Heart right ventricle (tissue), 16 donors: Measurements from ENCODE around the gene FABP7. TPM values are rescaled to one million over a fixed set of nuclear protein-coding genes. Genes with fewer than 3 reads are reported as not detected.

ENCODE experiments used
- ATAC-seq, 8 donors: fragments of 200-7000 bp; cut with Tn5 transposase; one replicate each; pipeline ENCODE4 v1.9.1; 2020; ENCODE audit warnings: mild to moderate bottlenecking in 8 of 8, moderate library complexity in 8 of 8, moderate number of reproducible peaks in 1 of 8
- DNase-seq, 2 donors: peaks; one replicate each; pipeline ENCODE4 v3.0.0-alpha.2; 2020
- H3K27ac ChIP-seq, 10 donors: fragments of 200-600 bp; sonication (generic) in 2 of 10; one replicate each; pipeline versions ENCODE4 v1.5.0 to v1.8.0; 2020 to 2022; ENCODE audit warnings: mild to moderate bottlenecking in 3 of 10
- H3K27me3 ChIP-seq, 7 donors: fragments of 200-600 bp; one replicate each; pipeline ENCODE4 v1.8.0; 2021 to 2022; ENCODE audit warnings: mild to moderate bottlenecking in 2 of 7
- H3K36me3 ChIP-seq, 9 donors: fragments of 200-600 bp; sonication (generic) in 1 of 9; one replicate each; pipeline versions ENCODE4 v1.5.0 to v1.8.0; 2020 to 2022; ENCODE audit warnings: mild to moderate bottlenecking in 2 of 9
- H3K4me1 ChIP-seq, 9 donors: fragments of 200-600 bp; sonication (generic) in 1 of 9; one replicate each; pipeline versions ENCODE4 v1.5.0 to v1.8.0; 2020 to 2022; ENCODE audit warnings: mild to moderate bottlenecking in 4 of 9
- H3K4me3 ChIP-seq, 10 donors: fragments of 200-600 bp; sonication (generic) in 2 of 10; one replicate each; pipeline versions ENCODE4 v1.5.0 to v1.8.0; 2020 to 2022; ENCODE audit warnings: mild to moderate bottlenecking in 7 of 10, moderate library complexity in 2 of 10
- H3K9me3 ChIP-seq, 11 donors: fragments of 200-600 bp in 10 of 11; sonication (generic) in 2 of 11; one replicate each; pipeline versions ENCODE4 v1.5.0 to v1.8.0; 2013 to 2022; ENCODE audit warnings: mild to moderate bottlenecking in 2 of 11, control low read depth in 1 of 11, moderate library complexity in 1 of 11
- CTCF ChIP-seq, 9 donors: fragments of 200-600 bp; sonication (generic) in 2 of 9; IDR thresholded peaks; one replicate each; pipeline versions ENCODE4 v1.5.0 to v1.8.0; 2021 to 2022; ENCODE audit warnings: antibody characterized with exemption in 9 of 9, mild to moderate bottlenecking in 5 of 9, moderate library complexity in 1 of 9
- WGBS, 2 donors: extraction: QIAGEN DNeasy Blood & Tissue Kit; methylation state at CpG; one replicate each; pipeline ENCODE4 v1.1.7; 2013; ENCODE audit warnings: inconsistent platforms in 1 of 2; 5-methylcytosine and 5-hydroxymethylcytosine counted together
- intact Hi-C, 10 donors: fragments of 100-400 bp; cut with DNase I; formaldehyde crosslinking; loops; one replicate each; pipeline versions ENCODE4 v1.11.1 to v1.14.2; 2022
- polyA plus RNA-seq, 2 donors: library from polyadenylated mRNA; stranded (reverse); fragments of 200-250 nt; gene quantifications; one replicate each; pipeline ENCODE4 v1.2.3, GENCODE V29; 2013
- total RNA-seq, 10 donors: library from RNA; stranded (reverse); fragmentation: NEBNext Ultra II Directional in 3 of 10; extraction: Animal tissue kit (Norgen Biotek cat#: 25700) in 3 of 10; gene quantifications; one replicate each; pipeline versions ENCODE4 v1.2.1 to v1.2.4, GENCODE V29; 2021 to 2023
- donor health status: Arrhythmogenic right ventricular cardiomyopathy.
- donor health status: ischemic (EF 13 %, LVEDD 7.1; RV severe dilation, severe dysfunction).
- donor health status: healthy with polysubstance abuse.
- donor health status: DM: no; HTN: yes; CAD: no.
- donor health status: DM: no; HTN: no; CAD: no.
- donor health status: ischemic (EF 25% LVEDD 6.9; RV normal size, moderate dysfunction).
- donor health status: ischemic (EF 25% LVEDD 5.7; RV mildly dilated, moderate dysfunction).
- donor health status: healthy.
- donor health status: DM: yes; HTN: yes; CAD: no.
- donor health status: Ischemic cardiomyopathy.
- donor health status: ischemic (EF 35%, LVEDD 5.7; RV mildly dilated, moderate dysfunction).
- donor health status: nonischemic (EF 11% LVEDD 7.7; RV severe dilation, severe dysfunction).
- donor health status: DM: yes; HTN: yes; CAD: no.
- donor health status: PGD.
- donor health status: ischemic (EF 29% LVEDD 5.4; RV normal size, mild dysfunction).
- donor health status: nonischemic (EF 23%, LVEDD 6.1; RV moderate dilation, normal function).

The FABP7 gene
- total and polyA plus RNA-seq, 12 donors = 0.16 TPM; not detected in 11

DNA sequence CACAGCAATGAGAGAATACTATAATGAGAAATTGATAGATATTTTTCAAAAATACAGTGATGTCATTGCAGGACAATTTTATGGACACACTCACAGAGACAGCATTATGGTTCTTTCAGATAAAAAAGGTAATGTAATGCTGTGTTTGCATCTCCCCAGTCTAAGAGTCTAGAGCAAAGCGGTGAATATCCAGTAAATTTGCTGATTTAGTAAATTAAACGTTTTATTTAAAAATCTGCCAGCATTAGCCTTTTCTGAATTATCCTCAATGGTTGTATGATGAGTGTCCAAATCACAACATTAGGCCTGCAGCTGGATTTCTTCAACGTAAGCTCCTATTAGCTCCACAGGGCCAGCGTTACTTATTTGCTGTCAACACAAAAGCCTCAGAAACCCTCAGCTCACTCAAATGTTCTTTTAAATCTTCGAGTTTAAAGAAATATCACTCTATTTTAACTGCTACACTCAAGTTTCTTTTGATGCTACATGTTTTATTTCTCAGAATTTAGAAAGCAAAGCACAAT is 25.5 kb downstream of the FABP7 start:
- ATAC-seq (peak in 1 of 8 donors; percentile 34), DNase-seq (no peak)
- Histone ChIP-seq H3K27ac (no peak overlapping the region), H3K4me3 (no peak overlapping the region), H3K36me3 (peaks cover 0 to 40% (median 2%) of the 10 kb centered on the region in 9 donors), H3K4me1 (no peaks in the 10 kb centered on the region), H3K27me3 (no peaks in the 10 kb centered on the region), H3K9me3 (no peaks in the 10 kb centered on the region)
- WGBS, 2 donors = 66 to 72% methylated on average over 5 of the region's 5 CpGs
- intact Hi-C loops = no loop called here
- no peak for TF ChIP-seq CTCF (IDR thresholded peaks at IDR 0.05)

DNA sequence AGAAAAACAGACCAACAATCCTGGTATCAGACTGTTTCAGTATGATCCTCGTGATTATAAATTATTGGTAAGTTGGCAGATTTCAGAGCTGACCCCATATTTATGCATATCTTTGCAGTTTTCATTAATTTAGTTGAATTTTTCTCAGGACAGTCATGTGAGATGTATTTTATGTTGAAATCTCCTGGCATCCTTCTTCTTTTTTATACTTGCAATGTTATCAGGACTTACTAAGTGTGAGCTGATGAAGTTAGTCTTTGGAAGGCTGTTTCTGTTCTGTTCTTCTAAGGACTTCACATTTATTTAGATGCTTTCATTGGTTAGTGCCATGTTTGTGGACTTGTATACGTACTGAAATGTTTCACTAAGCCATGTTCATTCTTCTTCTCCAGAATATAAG is 26.8 kb downstream of the FABP7 start:
- Histone ChIP-seq H3K36me3 (peaks cover 0 to 42% (median 2%) of the 10 kb centered on the region in 9 donors), H3K4me1 (no peaks in the 10 kb centered on the region), H3K27ac (no peak overlapping the region), H3K4me3 (no peak overlapping the region), H3K9me3 (no peaks in the 10 kb centered on the region), H3K27me3 (no peaks in the 10 kb centered on the region)
- ATAC-seq (no peak), DNase-seq (no peak)
- TF ChIP-seq CTCF (IDR thresholded peaks at IDR 0.05) = no peak
- intact Hi-C loops = no loop called here
- 82 to 84% methylated on average over 2 of the region's 2 CpGs for WGBS, 2 donors

DNA sequence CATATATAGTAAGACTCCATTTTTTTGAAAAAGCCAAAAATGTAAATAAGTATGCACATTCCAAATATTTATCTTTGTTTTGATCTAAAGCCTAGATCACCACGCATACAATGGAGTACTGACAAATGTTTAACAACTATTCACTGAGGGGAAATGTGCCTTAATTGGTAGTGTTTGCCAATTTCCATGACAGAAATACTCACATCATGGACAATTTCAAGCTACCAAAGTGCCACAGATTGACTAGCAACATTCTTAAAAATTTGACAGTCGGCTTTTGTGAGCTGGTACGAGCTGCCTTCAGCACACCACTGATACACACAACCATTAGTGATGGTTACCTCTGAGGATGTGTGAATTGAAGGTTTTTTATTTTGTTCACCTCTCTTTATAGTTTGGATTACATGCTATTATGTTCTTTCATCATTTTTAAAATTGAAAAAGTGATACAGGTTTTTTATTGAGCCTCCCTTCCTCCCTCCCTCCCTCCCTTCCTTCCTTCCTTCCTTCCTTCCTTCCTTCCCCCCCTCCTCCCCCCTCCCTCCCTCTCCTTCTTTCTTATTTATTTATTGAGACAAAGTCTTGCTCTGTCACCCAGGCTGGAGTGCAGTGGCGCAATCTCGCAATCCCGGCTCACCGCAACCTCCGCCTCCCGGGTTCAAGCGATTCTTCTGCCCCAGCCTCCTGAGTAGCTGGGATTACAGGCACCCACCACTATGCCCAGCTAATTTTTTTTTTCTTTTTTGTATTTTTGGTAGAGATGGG is 28.8 kb downstream of the FABP7 start:
- intact Hi-C loops = no loop called here
- TF ChIP-seq CTCF (IDR thresholded peaks at IDR 0.05) = no peak
- H3K9me3 ChIP-seq = no peaks in the 10 kb centered on the region
- no peak overlapping the region for H3K27ac ChIP-seq
- no peaks in the 10 kb centered on the region for H3K4me1 ChIP-seq
- DNase-seq = no peak
- no peaks in the 10 kb centered on the region for H3K27me3 ChIP-seq
- 82 to 92% methylated on average over 10 of the region's 10 CpGs for WGBS, 2 donors
- ATAC-seq = no peak
- peaks cover 0 to 42% (median 2%) of the 10 kb centered on the region in 9 donors for H3K36me3 ChIP-seq
- no peak overlapping the region for H3K4me3 ChIP-seq

- no peak for TF ChIP-seq CTCF (IDR thresholded peaks at IDR 0.05)
- H3K4me3 ChIP-seq = no peak overlapping the region
- 84 to 91% methylated on average over 4 of the region's 4 CpGs for WGBS, 2 donors
- H3K27ac ChIP-seq = no peak overlapping the region
- DNase-seq (no peak), ATAC-seq (no peak)
- intact Hi-C loops = no loop called here
- H3K4me1 ChIP-seq = no peaks in the 10 kb centered on the region
- H3K27me3 ChIP-seq = no peaks in the 10 kb centered on the region
- H3K36me3 ChIP-seq = peaks cover 0 to 42% (median 2%) of the 10 kb centered on the region in 9 donors
- no peaks in the 10 kb centered on the region for H3K9me3 ChIP-seq
Observed at GRCh38 chr6:122809001-122809400, 29.5 kb downstream of the FABP7 start.
